H9 (cell line): ENCODE data around the gene RAP1B. TPM values are rescaled to one million over a fixed set of nuclear protein-coding genes. Genes with fewer than 3 reads are reported as not detected.

Experiments
- DNase-seq: peaks from one replicate; pipeline ENCODE4 v3.0.0-alpha.2; 2017
- H2AFZ ChIP-seq: one replicate; pipeline ENCODE4 v1.6.1; 2013; ENCODE audit warnings: mild to moderate bottlenecking, low read length, control low read depth, moderate library complexity
- H2AK5ac ChIP-seq: 2 replicates; pipeline ENCODE4 v1.6.1; 2013; ENCODE audit warnings: low read length, control low read depth, mixed read lengths; ENCODE audit not compliant: insufficient read length
- H2BK120ac ChIP-seq: one replicate; pipeline ENCODE4 v1.6.1; 2013; ENCODE audit warnings: low read depth, mild to moderate bottlenecking, low read length, control low read depth, inconsistent platforms; ENCODE audit not compliant: poor library complexity, severe bottlenecking
- H2BK12ac ChIP-seq: 2 replicates; pipeline ENCODE4 v1.6.1; 2013; ENCODE audit warnings: low read length, control low read depth, mixed read lengths, low read depth; ENCODE audit not compliant: insufficient read length
- H2BK15ac ChIP-seq: 2 replicates; pipeline ENCODE4 v1.6.1; 2013; ENCODE audit warnings: low read depth, low read length, control low read depth
- H2BK20ac ChIP-seq: one replicate; pipeline ENCODE4 v1.6.1; 2013; ENCODE audit warnings: low read depth, mild to moderate bottlenecking, low read length, control low read depth, inconsistent platforms; ENCODE audit not compliant: poor library complexity, severe bottlenecking
- H2BK5ac ChIP-seq: 2 replicates; pipeline ENCODE4 v1.6.1; 2013; ENCODE audit warnings: low read length, control low read depth, mixed read lengths; ENCODE audit not compliant: insufficient read length
- H3K14ac ChIP-seq: 2 replicates; pipeline ENCODE4 v1.6.1; 2013; ENCODE audit warnings: low read length, control low read depth; ENCODE audit not compliant: insufficient read depth
- H3K18ac ChIP-seq: 2 replicates; pipeline ENCODE4 v1.6.1; 2013; ENCODE audit warnings: low read depth, mild to moderate bottlenecking, mixed read lengths, low read length, control low read depth; ENCODE audit not compliant: insufficient read length
- H3K23ac ChIP-seq: 2 replicates; pipeline ENCODE4 v1.6.1; 2013; ENCODE audit warnings: low read length, control low read depth, mixed read lengths, low read depth; ENCODE audit not compliant: insufficient read length
- H3K23me2 ChIP-seq: 2 replicates; pipeline ENCODE4 v1.6.1; 2013; ENCODE audit warnings: low read depth, mild to moderate bottlenecking, mixed read lengths, low read length, control low read depth; ENCODE audit not compliant: insufficient read length, poor library complexity, severe bottlenecking
- H3K27ac ChIP-seq: 2 replicates; pipeline ENCODE4 v1.5.1; 2013; ENCODE audit warnings: low read length, control low read depth, mixed read lengths, low read depth; ENCODE audit not compliant: insufficient read length
- H3K27me3 ChIP-seq: 2 replicates; pipeline ENCODE4 v1.6.1; 2013; ENCODE audit warnings: low read length, control low read depth, inconsistent platforms; ENCODE audit not compliant: insufficient read depth
- H3K4ac ChIP-seq: 2 replicates; pipeline ENCODE4 v1.6.1; 2013; ENCODE audit warnings: low read depth, mild to moderate bottlenecking, control low read depth, inconsistent platforms, low read length, moderate library complexity
- H3K4me1 ChIP-seq: 2 replicates; pipeline ENCODE4 v1.6.1; 2013; ENCODE audit warnings: low read length, control low read depth, inconsistent platforms; ENCODE audit not compliant: insufficient read depth
- H3K4me2 ChIP-seq: 2 replicates; pipeline ENCODE4 v1.6.1; 2013; ENCODE audit warnings: low read length, control low read depth, mixed read lengths; ENCODE audit not compliant: insufficient read length, insufficient read depth
- H3K56ac ChIP-seq: 2 replicates; pipeline ENCODE4 v1.6.1; 2013; ENCODE audit warnings: low read depth, mild to moderate bottlenecking, mixed read lengths, low read length, control low read depth; ENCODE audit not compliant: insufficient read length
- H3K79me1 ChIP-seq: 2 replicates; pipeline ENCODE4 v1.6.1; 2013; ENCODE audit warnings: low read depth, mild to moderate bottlenecking, moderate library complexity, low read length, control low read depth, inconsistent platforms; ENCODE audit not compliant: insufficient read depth, poor library complexity, severe bottlenecking
- H3K79me2 ChIP-seq: 2 replicates; pipeline ENCODE4 v1.6.1; 2013; ENCODE audit warnings: low read length, control low read depth, inconsistent platforms; ENCODE audit not compliant: insufficient read depth
- H3K9ac ChIP-seq: 2 replicates; pipeline ENCODE4 v1.6.1; 2013; ENCODE audit warnings: low read length, control low read depth, mixed read lengths; ENCODE audit not compliant: insufficient read length; ENCODE audit errors: extremely low read depth
- H3K9me3 ChIP-seq: one replicate; pipeline ENCODE4 v1.6.1; 2013; ENCODE audit warnings: low read depth, low read length, inconsistent platforms; ENCODE audit not compliant: control insufficient read depth
- H3T11ph ChIP-seq: one replicate; pipeline ENCODE4 v1.6.1; 2013; ENCODE audit warnings: mild to moderate bottlenecking, low read length, control low read depth, inconsistent platforms
- H4K20me1 ChIP-seq: one replicate; pipeline ENCODE4 v1.6.1; 2013; ENCODE audit not compliant: control insufficient read depth, insufficient read length, insufficient read depth
- H4K5ac ChIP-seq: 2 replicates; pipeline ENCODE4 v1.6.1; 2013; ENCODE audit warnings: low read depth, mild to moderate bottlenecking, mixed read lengths, low read length, control low read depth; ENCODE audit not compliant: insufficient read length
- H4K8ac ChIP-seq: replicated peaks from 2 replicates; pipeline ENCODE4 v1.6.1; 2013; ENCODE audit warnings: low read length, control low read depth, mixed read lengths, low read depth; ENCODE audit not compliant: insufficient read length
- H4K91ac ChIP-seq: 2 replicates; pipeline ENCODE4 v1.6.1; 2013; ENCODE audit warnings: low read depth, mild to moderate bottlenecking, moderate library complexity, mixed read lengths, low read length, control low read depth; ENCODE audit not compliant: insufficient read length
- H3K27ac Mint-ChIP-seq, 3 experiments: 2 replicates in 2 of 3; 3 replicates in 1 of 3; pipeline ENCODE4 v1.8.0; 2020 to 2021; ENCODE audit warnings: mixed read lengths in 3 of 3, mild to moderate bottlenecking in 1 of 3, moderate library complexity in 1 of 3
- H3K27me3 Mint-ChIP-seq: 2 replicates; pipeline ENCODE4 v1.8.0; 2021; ENCODE audit warnings: low read depth, mild to moderate bottlenecking, moderate library complexity, mixed read lengths
- H3K36me3 Mint-ChIP-seq, 3 experiments: 2 replicates in 2 of 3; 3 replicates in 1 of 3; pipeline ENCODE4 v1.8.0; 2020 to 2021; ENCODE audit warnings: low read depth in 3 of 3, mixed read lengths in 3 of 3; ENCODE audit not compliant: insufficient read depth in 1 of 3
- H3K4me1 Mint-ChIP-seq, 2 experiments: 2 replicates each; pipeline ENCODE4 v1.8.0; 2020; ENCODE audit warnings: mixed read lengths in 2 of 2
- H3K4me3 Mint-ChIP-seq, 2 experiments: 2 replicates in 1 of 2; 3 replicates in 1 of 2; pipeline ENCODE4 v1.8.0; 2020 to 2021; ENCODE audit warnings: mild to moderate bottlenecking in 2 of 2, mixed read lengths in 2 of 2, moderate library complexity in 1 of 2
- H3K9me3 Mint-ChIP-seq, 2 experiments: 2 replicates in 1 of 2; 3 replicates in 1 of 2; pipeline ENCODE4 v1.8.0; 2020; ENCODE audit warnings: mild to moderate bottlenecking in 2 of 2, mixed read lengths in 2 of 2, moderate library complexity in 1 of 2
- WGBS: extraction: QIAGEN DNeasy Blood & Tissue Kit; methylation state at CpG from one replicate; pipeline ENCODE4 v1.1.7; 2013; ENCODE audit warnings: missing lambda C conversion rate, low lambda C conversion rate, mixed read lengths; ENCODE audit not compliant: insufficient read length; ENCODE audit errors: extremely low coverage; 5-methylcytosine and 5-hydroxymethylcytosine counted together
- total RNA-seq: library from RNA; stranded (reverse); gene quantifications from 2 replicates; pipeline ENCODE4 v1.2.1, GENCODE V29; 2021
- TF ChIP-seq, protein P1 (sequence below): fragments of 200-600 bp; sonication (generic); conservative IDR thresholded peaks from 3 replicates; pipeline ENCODE4 v1.8.0; 2021; ENCODE audit warnings: antibody characterized with exemption, mild to moderate bottlenecking

Gene RAP1B
- total RNA-seq, 1 experiment from 2014 or later, result 97.7 TPM

DNA sequence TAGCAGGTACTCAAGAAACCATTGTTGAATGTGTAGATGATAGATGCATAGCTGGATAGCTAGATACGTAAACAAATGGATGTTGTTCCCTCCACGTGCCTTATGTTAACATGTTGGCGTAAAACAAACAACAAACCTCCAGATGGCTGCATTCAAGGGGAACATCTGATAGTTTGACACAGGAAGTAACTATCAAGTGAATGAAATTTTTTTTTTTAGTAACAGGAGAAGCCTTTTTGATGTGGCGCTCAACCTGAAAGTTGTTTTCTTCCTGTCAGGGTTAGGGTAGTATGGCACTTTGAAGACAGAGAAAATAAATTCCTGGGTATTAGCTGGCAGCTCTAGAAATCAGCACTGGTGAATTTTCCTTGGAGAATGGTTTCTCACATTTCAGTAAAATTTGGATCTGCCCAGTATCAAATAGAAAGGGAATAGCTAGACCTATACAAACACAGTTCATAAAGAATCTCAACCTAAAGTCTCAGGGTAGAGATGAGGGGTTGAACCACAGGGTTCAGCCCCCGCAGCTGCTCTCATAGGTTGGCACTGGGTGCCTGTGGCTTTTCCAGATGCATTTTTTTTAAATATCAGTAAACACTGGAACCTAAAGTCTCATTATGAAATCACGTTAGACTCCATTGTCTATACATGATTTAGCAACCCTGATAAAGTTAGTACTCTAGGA, 18.8 kb upstream of the RAP1B start:
- no peaks in the 10 kb centered on the region for H3K23me2 ChIP-seq
- no peak overlapping the region for H3K27ac Mint-ChIP-seq
- TF ChIP-seq, protein P1, sequence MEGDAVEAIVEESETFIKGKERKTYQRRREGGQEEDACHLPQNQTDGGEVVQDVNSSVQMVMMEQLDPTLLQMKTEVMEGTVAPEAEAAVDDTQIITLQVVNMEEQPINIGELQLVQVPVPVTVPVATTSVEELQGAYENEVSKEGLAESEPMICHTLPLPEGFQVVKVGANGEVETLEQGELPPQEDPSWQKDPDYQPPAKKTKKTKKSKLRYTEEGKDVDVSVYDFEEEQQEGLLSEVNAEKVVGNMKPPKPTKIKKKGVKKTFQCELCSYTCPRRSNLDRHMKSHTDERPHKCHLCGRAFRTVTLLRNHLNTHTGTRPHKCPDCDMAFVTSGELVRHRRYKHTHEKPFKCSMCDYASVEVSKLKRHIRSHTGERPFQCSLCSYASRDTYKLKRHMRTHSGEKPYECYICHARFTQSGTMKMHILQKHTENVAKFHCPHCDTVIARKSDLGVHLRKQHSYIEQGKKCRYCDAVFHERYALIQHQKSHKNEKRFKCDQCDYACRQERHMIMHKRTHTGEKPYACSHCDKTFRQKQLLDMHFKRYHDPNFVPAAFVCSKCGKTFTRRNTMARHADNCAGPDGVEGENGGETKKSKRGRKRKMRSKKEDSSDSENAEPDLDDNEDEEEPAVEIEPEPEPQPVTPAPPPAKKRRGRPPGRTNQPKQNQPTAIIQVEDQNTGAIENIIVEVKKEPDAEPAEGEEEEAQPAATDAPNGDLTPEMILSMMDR, result no peak
- no peaks in the 10 kb centered on the region for H4K20me1 ChIP-seq
- peaks cover 14% of the 10 kb centered on the region for H3K9me3 ChIP-seq
- no peak overlapping the region for H4K5ac ChIP-seq
- no peak overlapping the region for H3K23ac ChIP-seq
- H2BK20ac ChIP-seq, result no peak overlapping the region
- H3K18ac ChIP-seq, result no peak overlapping the region
- no peak overlapping the region for H3K27ac ChIP-seq
- no peaks in the 10 kb centered on the region for H3K27me3 ChIP-seq
- no peak overlapping the region for H2BK5ac ChIP-seq
- no peaks in the 10 kb centered on the region for H3K4me1 ChIP-seq
- H3K4ac ChIP-seq, result no peak overlapping the region
- no peak overlapping the region for H3T11ph ChIP-seq
- no peak for DNase-seq
- H3K4me1 Mint-ChIP-seq, result no peaks in the 10 kb centered on the region
- H4K8ac ChIP-seq, result no peak overlapping the region
- no peaks in the 10 kb centered on the region for H3K79me2 ChIP-seq
- H3K27me3 Mint-ChIP-seq, result no peaks in the 10 kb centered on the region; the same call in 1 of the 2 replicates
- H2BK12ac ChIP-seq, result no peak overlapping the region
- H3K36me3 Mint-ChIP-seq, result peaks cover 9 to 13% (median 11%) of the 10 kb centered on the region in 3 experiments
- H2BK120ac ChIP-seq, result no peak overlapping the region
- H4K91ac ChIP-seq, result no peak overlapping the region
- WGBS, result no CpG with 5 or more reads among the region's 6 CpGs
- H3K14ac ChIP-seq, result no peak overlapping the region
- peaks cover 24 to 39% of the 10 kb centered on the region in 2 experiments for H3K9me3 Mint-ChIP-seq
- no peak overlapping the region for H3K4me3 Mint-ChIP-seq
- H3K4me2 ChIP-seq, result no peak overlapping the region
- H3K9ac ChIP-seq, result no peak overlapping the region
- no peaks in the 10 kb centered on the region for H3K79me1 ChIP-seq
- H3K56ac ChIP-seq, result no peak overlapping the region
- H2AK5ac ChIP-seq, result no peak overlapping the region
- H2AFZ ChIP-seq, result no peak overlapping the region
- H2BK15ac ChIP-seq, result no peak overlapping the region
